WTC11 (cell line): Measurements from ENCODE around the gene PLEKHG5. TPM values are rescaled to one million over a fixed set of nuclear protein-coding genes. Genes with fewer than 3 reads are reported as not detected.

Source experiments
- ATAC-seq: fragments of 200-7000 bp; cut with Tn5 transposase; 2 replicates; pipeline ENCODE4 v1.10.0; 2021; ENCODE audit warnings: mild to moderate bottlenecking, moderate library complexity
- CTCF ChIA-PET: fragments of 300-600 bp; sonication (Branson Sonifier 250); formaldehyde crosslinking; loops from one replicate; lab custom pipeline; 2021; ENCODE audit warnings: antibody characterized with exemption; lab: Charles Lee
- POLR2A ChIA-PET: fragments of 350-600 bp; sonication (Branson Sonifier 250); formaldehyde crosslinking; loops from one replicate; lab custom pipeline; 2021; ENCODE audit warnings: antibody characterized with exemption; lab: Charles Lee
- DNase-seq: peaks from one replicate; pipeline ENCODE4 v3.0.0; 2021; ENCODE audit warnings: low spot score
- H3K27ac Mint-ChIP-seq: 2 replicates; pipeline ENCODE4 v1.8.0; 2021; ENCODE audit warnings: mixed read lengths
- H3K27me3 Mint-ChIP-seq: 2 replicates; pipeline ENCODE4 v1.8.0; 2021; ENCODE audit warnings: low read depth, mild to moderate bottlenecking, moderate library complexity, mixed read lengths
- H3K36me3 Mint-ChIP-seq: 2 replicates; pipeline ENCODE4 v1.8.0; 2021; ENCODE audit warnings: mixed read lengths
- H3K4me1 Mint-ChIP-seq: 2 replicates; pipeline ENCODE4 v1.8.0; 2022; ENCODE audit warnings: mixed read lengths
- H3K4me3 Mint-ChIP-seq: 2 replicates; pipeline ENCODE4 v1.8.0; 2021; ENCODE audit warnings: mild to moderate bottlenecking, moderate library complexity, mixed read lengths
- H3K9me3 Mint-ChIP-seq: 2 replicates; pipeline ENCODE4 v1.8.0; 2021; ENCODE audit warnings: mixed read lengths
- CDX4 ChIP-seq: fragments of 250-450 bp; sonication (Bioruptor Pico); IDR thresholded peaks from 2 replicates; pipeline ENCODE4 v1.9.0; 2021; ENCODE audit warnings: moderate library complexity, mild to moderate bottlenecking, inconsistent platforms, borderline replicate concordance
- ESRRA ChIP-seq: sonication (generic); formaldehyde crosslinking; IDR thresholded peaks from 2 replicates; pipeline ENCODE4 v1.8.1; 2022; ENCODE audit warnings: mild to moderate bottlenecking, missing genetic modification reagents, borderline replicate concordance
- JAZF1 ChIP-seq: fragments of 250-450 bp; sonication (Bioruptor Pico); IDR thresholded peaks from 2 replicates; pipeline ENCODE4 v1.9.0; 2021; ENCODE audit warnings: moderate library complexity, mild to moderate bottlenecking, inconsistent platforms
- NR1H2 ChIP-seq: sonication (generic); formaldehyde crosslinking; IDR thresholded peaks from 2 replicates; pipeline ENCODE4 v1.9.0; 2021; ENCODE audit warnings: mild to moderate bottlenecking, moderate library complexity, missing genetic modification reagents
- RELA ChIP-seq: sonication (generic); formaldehyde crosslinking; IDR thresholded peaks from 2 replicates; pipeline ENCODE4 v1.8.1; 2022; ENCODE audit warnings: missing genetic modification reagents, mild to moderate bottlenecking, borderline replicate concordance
- SMAD3 ChIP-seq: sonication (generic); formaldehyde crosslinking; IDR thresholded peaks from 2 replicates; pipeline ENCODE4 v1.8.0; 2022; ENCODE audit warnings: missing genetic modification reagents, mild to moderate bottlenecking, borderline replicate concordance
- TCF7 ChIP-seq: sonication (generic); formaldehyde crosslinking; IDR thresholded peaks from 2 replicates; pipeline ENCODE4 v1.8.0; 2022; ENCODE audit warnings: mild to moderate bottlenecking, low read depth, missing genetic modification reagents, moderate library complexity
- TEAD4 ChIP-seq: sonication (generic); formaldehyde crosslinking; IDR thresholded peaks from 2 replicates; pipeline ENCODE4 v1.8.0; 2022; ENCODE audit warnings: mild to moderate bottlenecking, missing genetic modification reagents
- ZNF121 ChIP-seq: sonication (generic); formaldehyde crosslinking; IDR thresholded peaks from 2 replicates; pipeline ENCODE4 v1.8.0; 2023; ENCODE audit warnings: missing genetic modification reagents
- ZNF219 ChIP-seq: sonication (generic); formaldehyde crosslinking; IDR thresholded peaks from 2 replicates; pipeline ENCODE4 v1.8.0; 2023; ENCODE audit warnings: missing genetic modification reagents, mild to moderate bottlenecking, borderline replicate concordance
- ZNF232 ChIP-seq: sonication (generic); formaldehyde crosslinking; IDR thresholded peaks from 2 replicates; pipeline ENCODE4 v1.8.0; 2022; ENCODE audit warnings: mild to moderate bottlenecking, missing genetic modification reagents
- ZNF416 ChIP-seq: fragments of 250-450 bp; sonication (Bioruptor Pico); IDR thresholded peaks from 2 replicates; pipeline ENCODE4 v1.9.0; 2021; ENCODE audit warnings: mild to moderate bottlenecking, inconsistent platforms
- total RNA-seq: library from RNA; stranded (reverse); gene quantifications from 3 replicates; pipeline ENCODE4 v1.2.3, GENCODE V29; 2021
- TF ChIP-seq, protein P1 (sequence below): sonication (generic); formaldehyde crosslinking; IDR thresholded peaks from 2 replicates; pipeline ENCODE4 v1.8.0; 2022; ENCODE audit warnings: mild to moderate bottlenecking, missing genetic modification reagents
- TF ChIP-seq, protein P2 (sequence below): sonication (generic); formaldehyde crosslinking; IDR thresholded peaks from 2 replicates; pipeline ENCODE4 v1.8.0; 2022; ENCODE audit warnings: mild to moderate bottlenecking, missing genetic modification reagents
- TF ChIP-seq, protein P3 (sequence below): sonication (generic); formaldehyde crosslinking; IDR thresholded peaks from 2 replicates; pipeline ENCODE4 v1.8.0; 2023; ENCODE audit warnings: missing genetic modification reagents, mild to moderate bottlenecking, borderline replicate concordance
- TF ChIP-seq, protein P4 (sequence below): sonication (generic); formaldehyde crosslinking; IDR thresholded peaks from 2 replicates; pipeline ENCODE4 v1.8.1; 2022; ENCODE audit warnings: mild to moderate bottlenecking, moderate library complexity, missing genetic modification reagents

The PLEKHG5 gene
- total RNA-seq, 1 experiment from 2014 or later: 27.5 TPM

DNA sequence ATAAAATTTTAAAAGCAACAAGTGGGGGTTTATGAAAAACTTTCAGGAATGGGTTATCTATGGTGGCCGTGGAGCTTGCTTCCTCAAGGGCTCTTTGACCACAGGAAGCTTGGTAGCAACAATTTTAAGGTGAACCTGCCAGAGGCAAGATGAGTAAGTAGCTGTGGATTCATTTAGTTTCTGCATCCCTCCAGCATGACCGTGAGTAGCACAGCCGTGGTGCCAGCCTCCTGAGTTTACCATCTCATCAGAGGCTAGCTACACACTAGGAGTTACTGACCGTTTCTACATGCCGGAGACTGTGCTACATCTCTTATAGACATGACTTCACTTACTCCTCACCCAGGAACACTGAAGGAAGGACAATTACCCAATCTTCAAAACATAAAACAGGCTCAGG, 30.1 kb upstream of the PLEKHG5 start (continued):
- TF ChIP-seq CDX4 (CRISPR knock-in tag) (no peak), TCF7 (CRISPR knock-in tag) (no peak), ZNF416 (CRISPR knock-in tag) (no peak), ZNF121 (CRISPR knock-in tag) (no peak), SMAD3 (CRISPR knock-in tag) (no peak)
- TF ChIP-seq, protein P1, sequence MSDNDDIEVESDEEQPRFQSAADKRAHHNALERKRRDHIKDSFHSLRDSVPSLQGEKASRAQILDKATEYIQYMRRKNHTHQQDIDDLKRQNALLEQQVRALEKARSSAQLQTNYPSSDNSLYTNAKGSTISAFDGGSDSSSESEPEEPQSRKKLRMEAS (CRISPR knock-in tag): no peak

DNA sequence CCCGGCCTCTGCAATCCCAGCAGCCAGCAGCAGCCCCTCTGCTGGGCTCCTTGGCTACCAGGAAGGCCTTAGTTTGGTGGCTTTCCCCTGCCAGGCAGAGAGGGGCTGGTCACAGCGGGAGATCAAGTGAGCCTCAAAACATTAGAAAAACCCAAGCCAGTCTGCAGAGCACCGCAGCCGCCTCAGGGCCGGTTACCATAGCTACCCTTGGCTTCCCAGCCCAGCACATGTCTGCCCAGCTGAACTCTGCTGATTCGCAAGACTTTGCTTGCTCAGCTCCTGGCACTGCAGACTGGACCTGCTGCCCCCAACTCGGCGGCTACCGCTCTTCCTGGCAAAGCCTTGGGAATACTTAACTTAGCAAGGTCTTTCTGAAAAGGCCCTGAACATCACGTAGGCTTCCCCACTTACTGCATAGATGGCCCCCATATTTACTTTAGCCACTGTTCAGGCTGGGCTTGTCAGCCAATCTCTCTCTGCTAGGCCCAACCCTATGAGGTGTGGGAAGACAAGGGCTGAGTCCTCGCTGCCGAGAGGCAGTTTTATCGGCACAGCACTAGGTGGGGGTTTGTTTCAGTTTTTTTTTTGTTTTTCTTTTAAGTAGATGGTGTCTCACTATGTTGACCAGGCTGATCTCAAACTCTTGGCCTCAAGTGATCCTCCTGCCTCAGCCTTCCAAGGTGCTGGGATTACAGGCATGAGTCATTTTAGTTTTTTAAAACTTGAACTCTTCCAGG, 28.6 kb upstream of the PLEKHG5 start:
- ATAC-seq (peak; percentile 91), DNase-seq (peak; percentile 84)
- TF ChIP-seq RELA (CRISPR knock-in tag) (peak; percentile 4; the same call in 1 of the 2 replicates), ZNF219 (CRISPR knock-in tag) (no peak), NR1H2 (CRISPR knock-in tag) (no peak), ESRRA (CRISPR knock-in tag) (no peak)
- TF ChIP-seq, protein P2, sequence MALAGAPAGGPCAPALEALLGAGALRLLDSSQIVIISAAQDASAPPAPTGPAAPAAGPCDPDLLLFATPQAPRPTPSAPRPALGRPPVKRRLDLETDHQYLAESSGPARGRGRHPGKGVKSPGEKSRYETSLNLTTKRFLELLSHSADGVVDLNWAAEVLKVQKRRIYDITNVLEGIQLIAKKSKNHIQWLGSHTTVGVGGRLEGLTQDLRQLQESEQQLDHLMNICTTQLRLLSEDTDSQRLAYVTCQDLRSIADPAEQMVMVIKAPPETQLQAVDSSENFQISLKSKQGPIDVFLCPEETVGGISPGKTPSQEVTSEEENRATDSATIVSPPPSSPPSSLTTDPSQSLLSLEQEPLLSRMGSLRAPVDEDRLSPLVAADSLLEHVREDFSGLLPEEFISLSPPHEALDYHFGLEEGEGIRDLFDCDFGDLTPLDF (CRISPR knock-in tag): no peak
- TF ChIP-seq, protein P1 (CRISPR knock-in tag): peak; percentile 36
- TF ChIP-seq, protein P3, sequence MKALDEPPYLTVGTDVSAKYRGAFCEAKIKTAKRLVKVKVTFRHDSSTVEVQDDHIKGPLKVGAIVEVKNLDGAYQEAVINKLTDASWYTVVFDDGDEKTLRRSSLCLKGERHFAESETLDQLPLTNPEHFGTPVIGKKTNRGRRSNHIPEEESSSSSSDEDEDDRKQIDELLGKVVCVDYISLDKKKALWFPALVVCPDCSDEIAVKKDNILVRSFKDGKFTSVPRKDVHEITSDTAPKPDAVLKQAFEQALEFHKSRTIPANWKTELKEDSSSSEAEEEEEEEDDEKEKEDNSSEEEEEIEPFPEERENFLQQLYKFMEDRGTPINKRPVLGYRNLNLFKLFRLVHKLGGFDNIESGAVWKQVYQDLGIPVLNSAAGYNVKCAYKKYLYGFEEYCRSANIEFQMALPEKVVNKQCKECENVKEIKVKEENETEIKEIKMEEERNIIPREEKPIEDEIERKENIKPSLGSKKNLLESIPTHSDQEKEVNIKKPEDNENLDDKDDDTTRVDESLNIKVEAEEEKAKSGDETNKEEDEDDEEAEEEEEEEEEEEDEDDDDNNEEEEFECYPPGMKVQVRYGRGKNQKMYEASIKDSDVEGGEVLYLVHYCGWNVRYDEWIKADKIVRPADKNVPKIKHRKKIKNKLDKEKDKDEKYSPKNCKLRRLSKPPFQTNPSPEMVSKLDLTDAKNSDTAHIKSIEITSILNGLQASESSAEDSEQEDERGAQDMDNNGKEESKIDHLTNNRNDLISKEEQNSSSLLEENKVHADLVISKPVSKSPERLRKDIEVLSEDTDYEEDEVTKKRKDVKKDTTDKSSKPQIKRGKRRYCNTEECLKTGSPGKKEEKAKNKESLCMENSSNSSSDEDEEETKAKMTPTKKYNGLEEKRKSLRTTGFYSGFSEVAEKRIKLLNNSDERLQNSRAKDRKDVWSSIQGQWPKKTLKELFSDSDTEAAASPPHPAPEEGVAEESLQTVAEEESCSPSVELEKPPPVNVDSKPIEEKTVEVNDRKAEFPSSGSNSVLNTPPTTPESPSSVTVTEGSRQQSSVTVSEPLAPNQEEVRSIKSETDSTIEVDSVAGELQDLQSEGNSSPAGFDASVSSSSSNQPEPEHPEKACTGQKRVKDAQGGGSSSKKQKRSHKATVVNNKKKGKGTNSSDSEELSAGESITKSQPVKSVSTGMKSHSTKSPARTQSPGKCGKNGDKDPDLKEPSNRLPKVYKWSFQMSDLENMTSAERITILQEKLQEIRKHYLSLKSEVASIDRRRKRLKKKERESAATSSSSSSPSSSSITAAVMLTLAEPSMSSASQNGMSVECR: 0 out of 2 replicates have a peak, but pooled peaks have one; percentile 16
- TF ChIP-seq, protein P4, sequence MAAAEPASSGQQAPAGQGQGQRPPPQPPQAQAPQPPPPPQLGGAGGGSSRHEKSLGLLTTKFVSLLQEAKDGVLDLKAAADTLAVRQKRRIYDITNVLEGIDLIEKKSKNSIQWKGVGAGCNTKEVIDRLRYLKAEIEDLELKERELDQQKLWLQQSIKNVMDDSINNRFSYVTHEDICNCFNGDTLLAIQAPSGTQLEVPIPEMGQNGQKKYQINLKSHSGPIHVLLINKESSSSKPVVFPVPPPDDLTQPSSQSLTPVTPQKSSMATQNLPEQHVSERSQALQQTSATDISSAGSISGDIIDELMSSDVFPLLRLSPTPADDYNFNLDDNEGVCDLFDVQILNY (CRISPR knock-in tag): no peak
- Mint-ChIP-seq H3K4me3 (no peak overlapping the region), H3K27me3 (no peaks in the 10 kb centered on the region), H3K4me1 (peaks cover 30% of the 10 kb centered on the region), H3K9me3 (no peaks in the 10 kb centered on the region), H3K27ac (peak overlapping the region; percentile 89), H3K36me3 (no peaks in the 10 kb centered on the region)
- ChIA-PET CTCF (interaction anchor here (0.5 to 7.7 kb wide), 11 partner anchors 11 to 315 kb away, joined by 3 to 179 read pairs (median 6); partner anchors contain the start of genes NOL9, PLEKHG5 and TAS1R1), POLR2A (no interaction called here)

GRCh38 chr1:6519491-6519934, 28.0 kb upstream of the PLEKHG5 start:
- POLR2A ChIA-PET: no interaction called here
- CTCF ChIA-PET: interaction anchor here (0.6 to 7.7 kb wide), 11 partner anchors 10 to 315 kb away, joined by 3 to 179 read pairs (median 4); partner anchors contain the start of genes NOL9, PLEKHG5 and TAS1R1
- ATAC-seq: no peak
- DNase-seq: no peak
- H3K36me3 Mint-ChIP-seq: no peaks in the 10 kb centered on the region
- TF ChIP-seq ZNF219 (CRISPR knock-in tag): no peak
- 0 out of 2 replicates have a peak, but pooled peaks have one; percentile 26 for TF ChIP-seq ZNF232 (CRISPR knock-in tag)
- no peak for TF ChIP-seq JAZF1
- no peak for TF ChIP-seq TEAD4 (CRISPR knock-in tag)
- H3K27ac Mint-ChIP-seq: peak overlapping the region; percentile 85
- H3K4me1 Mint-ChIP-seq: peaks cover 30% of the 10 kb centered on the region
- H3K4me3 Mint-ChIP-seq: no peak overlapping the region
- H3K27me3 Mint-ChIP-seq: no peaks in the 10 kb centered on the region
- H3K9me3 Mint-ChIP-seq: no peaks in the 10 kb centered on the region
